OCI-LY1 (cell line): ENCODE data around the gene HDLBP.

ENCODE experiments used
- EZH2 ChIP-seq: fragments of 200-600 bp; sonication (generic), shearing (Covaris generic); IDR thresholded peaks from 2 replicates; pipeline ENCODE4 v1.8.0; 2017; ENCODE audit warnings: borderline replicate concordance, mixed run types, mild to moderate bottlenecking, antibody characterized with exemption, low read length, moderate library complexity, mixed read lengths
- TF ChIP-seq, protein P1 (sequence below): fragments of 200-600 bp; sonication (generic), shearing (Covaris generic); IDR thresholded peaks from 2 replicates; pipeline ENCODE4 v1.5.1; 2017; ENCODE audit warnings: mild to moderate bottlenecking, antibody characterized with exemption, low read length, moderate library complexity, mixed read lengths

DNA sequence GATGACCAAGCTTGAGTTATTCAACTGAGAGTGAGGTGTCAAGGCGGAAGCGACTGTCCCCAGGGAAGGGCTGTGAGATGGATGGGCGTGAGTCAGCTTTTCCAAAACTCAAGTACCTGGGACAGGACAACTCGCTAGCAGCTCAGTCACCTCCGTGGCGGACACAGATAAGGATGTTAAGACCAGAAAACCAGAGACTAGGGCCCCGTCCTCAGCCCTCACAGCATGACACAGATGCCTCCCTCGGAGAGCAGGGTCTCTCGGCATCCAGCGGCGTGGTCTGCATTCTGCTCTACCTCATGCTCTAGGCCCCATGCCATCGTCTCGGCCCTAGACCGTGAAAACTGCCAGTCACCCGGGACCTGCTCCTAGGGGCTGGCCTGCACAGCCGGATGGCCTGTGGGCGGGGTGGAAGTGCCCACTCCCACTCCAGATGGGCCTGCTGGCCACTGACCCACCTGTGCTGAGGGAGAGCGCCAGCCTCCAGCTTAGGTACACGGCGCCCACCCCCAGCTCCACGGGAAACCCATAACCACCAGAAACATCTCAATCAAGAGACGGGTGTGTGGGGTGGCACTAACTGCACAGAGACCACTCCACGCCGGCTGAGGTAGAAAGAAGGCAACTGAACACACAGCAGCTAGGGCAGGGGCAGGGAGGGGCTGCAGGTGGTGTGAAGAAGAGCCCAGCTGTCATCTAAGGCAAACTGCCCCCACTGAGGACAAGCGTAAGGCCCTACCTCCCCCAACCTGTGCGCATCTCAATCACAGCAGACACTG is 87.2 kb downstream of the HDLBP start:
- TF ChIP-seq, protein P1, sequence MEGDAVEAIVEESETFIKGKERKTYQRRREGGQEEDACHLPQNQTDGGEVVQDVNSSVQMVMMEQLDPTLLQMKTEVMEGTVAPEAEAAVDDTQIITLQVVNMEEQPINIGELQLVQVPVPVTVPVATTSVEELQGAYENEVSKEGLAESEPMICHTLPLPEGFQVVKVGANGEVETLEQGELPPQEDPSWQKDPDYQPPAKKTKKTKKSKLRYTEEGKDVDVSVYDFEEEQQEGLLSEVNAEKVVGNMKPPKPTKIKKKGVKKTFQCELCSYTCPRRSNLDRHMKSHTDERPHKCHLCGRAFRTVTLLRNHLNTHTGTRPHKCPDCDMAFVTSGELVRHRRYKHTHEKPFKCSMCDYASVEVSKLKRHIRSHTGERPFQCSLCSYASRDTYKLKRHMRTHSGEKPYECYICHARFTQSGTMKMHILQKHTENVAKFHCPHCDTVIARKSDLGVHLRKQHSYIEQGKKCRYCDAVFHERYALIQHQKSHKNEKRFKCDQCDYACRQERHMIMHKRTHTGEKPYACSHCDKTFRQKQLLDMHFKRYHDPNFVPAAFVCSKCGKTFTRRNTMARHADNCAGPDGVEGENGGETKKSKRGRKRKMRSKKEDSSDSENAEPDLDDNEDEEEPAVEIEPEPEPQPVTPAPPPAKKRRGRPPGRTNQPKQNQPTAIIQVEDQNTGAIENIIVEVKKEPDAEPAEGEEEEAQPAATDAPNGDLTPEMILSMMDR = no peak
- TF ChIP-seq EZH2 = no peak
